ENCODE measurements around the gene ARL2. TPM values are rescaled to one million over a fixed set of nuclear protein-coding genes. Genes with fewer than 3 reads are reported as not detected.

The ARL2 gene
- total RNA-seq, 2 donors from 2014 or later: 155 to 207 TPM

GRCh38 chr11:65051398-65051858, 37.5 kb downstream of the ARL2 start:
- TF ChIP-seq, protein P1, sequence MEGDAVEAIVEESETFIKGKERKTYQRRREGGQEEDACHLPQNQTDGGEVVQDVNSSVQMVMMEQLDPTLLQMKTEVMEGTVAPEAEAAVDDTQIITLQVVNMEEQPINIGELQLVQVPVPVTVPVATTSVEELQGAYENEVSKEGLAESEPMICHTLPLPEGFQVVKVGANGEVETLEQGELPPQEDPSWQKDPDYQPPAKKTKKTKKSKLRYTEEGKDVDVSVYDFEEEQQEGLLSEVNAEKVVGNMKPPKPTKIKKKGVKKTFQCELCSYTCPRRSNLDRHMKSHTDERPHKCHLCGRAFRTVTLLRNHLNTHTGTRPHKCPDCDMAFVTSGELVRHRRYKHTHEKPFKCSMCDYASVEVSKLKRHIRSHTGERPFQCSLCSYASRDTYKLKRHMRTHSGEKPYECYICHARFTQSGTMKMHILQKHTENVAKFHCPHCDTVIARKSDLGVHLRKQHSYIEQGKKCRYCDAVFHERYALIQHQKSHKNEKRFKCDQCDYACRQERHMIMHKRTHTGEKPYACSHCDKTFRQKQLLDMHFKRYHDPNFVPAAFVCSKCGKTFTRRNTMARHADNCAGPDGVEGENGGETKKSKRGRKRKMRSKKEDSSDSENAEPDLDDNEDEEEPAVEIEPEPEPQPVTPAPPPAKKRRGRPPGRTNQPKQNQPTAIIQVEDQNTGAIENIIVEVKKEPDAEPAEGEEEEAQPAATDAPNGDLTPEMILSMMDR (IDR thresholded peaks at IDR 0.05): no peak
- no peak for DNase-seq (ENCODE audit: low spot score)
- Histone ChIP-seq H3K4me1 (peaks cover 0 to 18% of the 10 kb centered on the region in 2 donors), H3K27ac (no peak overlapping the region), H3K36me3 (no peaks in the 10 kb centered on the region), H3K27me3 (no peaks in the 10 kb centered on the region), H3K9me3 (no peaks in the 10 kb centered on the region), H3K4me3 (no peak overlapping the region)

- DNase-seq (ENCODE audit: low spot score): no peak
- H3K27ac ChIP-seq: no peak overlapping the region
- no peaks in the 10 kb centered on the region for H3K36me3 ChIP-seq
- no peaks in the 10 kb centered on the region for H3K4me1 ChIP-seq
- TF ChIP-seq, protein P1 (IDR thresholded peaks at IDR 0.05): no peak
- H3K4me3 ChIP-seq: no peak overlapping the region
- H3K9me3 ChIP-seq: no peaks in the 10 kb centered on the region
- H3K27me3 ChIP-seq: no peaks in the 10 kb centered on the region
Observed at GRCh38 chr11:65053827-65054508, 40.0 kb downstream of the ARL2 start.

GRCh38 chr11:65055538-65055937, 41.6 kb downstream of the ARL2 start:
- Histone ChIP-seq H3K27me3 (no peaks in the 10 kb centered on the region), H3K27ac (no peak overlapping the region), H3K9me3 (no peaks in the 10 kb centered on the region), H3K4me3 (no peak overlapping the region), H3K4me1 (no peaks in the 10 kb centered on the region), H3K36me3 (no peaks in the 10 kb centered on the region)
- TF ChIP-seq, protein P1 (IDR thresholded peaks at IDR 0.05): no peak
- DNase-seq (ENCODE audit: low spot score): no peak

GRCh38 chr11:65056999-65057398, 43.0 kb downstream of the ARL2 start:
- Histone ChIP-seq H3K4me3 (no peak overlapping the region), H3K9me3 (no peaks in the 10 kb centered on the region), H3K27me3 (no peaks in the 10 kb centered on the region), H3K4me1 (no peaks in the 10 kb centered on the region), H3K27ac (no peak overlapping the region), H3K36me3 (no peaks in the 10 kb centered on the region)
- no peak for DNase-seq (ENCODE audit: low spot score)
- TF ChIP-seq, protein P1 (IDR thresholded peaks at IDR 0.05): no peak

DNA sequence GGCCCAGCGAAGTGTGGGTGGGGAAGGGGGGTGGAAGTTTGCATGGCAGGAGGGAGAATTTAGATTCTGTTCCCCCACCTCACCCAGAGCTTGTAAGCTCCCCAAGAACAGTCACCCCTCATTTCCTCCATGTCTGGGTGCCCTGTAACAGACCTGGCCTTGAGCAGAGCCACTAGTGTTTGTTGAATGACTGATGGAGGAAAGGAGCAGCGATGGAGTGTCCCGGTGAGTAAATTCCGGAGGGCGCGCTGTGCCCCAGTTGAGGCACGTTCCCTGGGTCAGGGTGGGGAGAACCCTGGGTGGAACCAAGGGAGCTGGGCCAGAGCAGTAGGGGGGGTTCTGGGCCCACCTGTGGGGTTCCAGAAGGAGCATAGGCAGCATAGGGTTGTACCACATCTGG, 43.6 kb downstream of the ARL2 start:
- no peak for DNase-seq (ENCODE audit: low spot score)
- H3K4me1 ChIP-seq: no peaks in the 10 kb centered on the region
- no peaks in the 10 kb centered on the region for H3K27me3 ChIP-seq
- no peak overlapping the region for H3K4me3 ChIP-seq
- no peak overlapping the region for H3K27ac ChIP-seq
- H3K9me3 ChIP-seq: no peaks in the 10 kb centered on the region
- H3K36me3 ChIP-seq: no peaks in the 10 kb centered on the region
- TF ChIP-seq, protein P1 (IDR thresholded peaks at IDR 0.05): no peak

DNA sequence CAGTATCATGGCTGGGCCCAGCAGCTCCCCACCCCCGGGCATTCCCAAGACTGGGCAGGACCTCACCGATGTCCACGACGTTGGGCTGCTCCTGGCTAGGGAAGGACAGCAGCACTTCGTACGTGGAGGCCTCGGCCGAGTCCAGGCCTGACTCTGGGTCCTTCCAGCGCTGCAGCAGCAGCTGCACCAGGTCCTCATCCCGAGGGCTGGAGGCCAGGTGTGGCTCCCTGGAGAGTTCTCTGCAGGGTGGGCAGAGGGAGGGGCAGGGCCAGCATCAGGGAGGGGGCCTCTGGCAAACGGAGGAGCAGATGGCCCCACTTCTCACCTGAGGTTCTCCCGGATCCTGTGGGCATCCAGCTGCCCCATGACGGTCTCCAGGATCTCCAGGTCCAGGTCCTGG, 44.1 kb downstream of the ARL2 start:
- TF ChIP-seq, protein P1 (IDR thresholded peaks at IDR 0.05): no peak
- Histone ChIP-seq H3K4me1 (no peaks in the 10 kb centered on the region), H3K9me3 (no peaks in the 10 kb centered on the region), H3K36me3 (no peaks in the 10 kb centered on the region), H3K27ac (no peak overlapping the region), H3K27me3 (no peaks in the 10 kb centered on the region), H3K4me3 (no peak overlapping the region)
- DNase-seq (ENCODE audit: low spot score): no peak
